Fibroblast of skin of right quadriceps (primary cell): Measurements from ENCODE around the gene R3HDM2.
"Not testable (repeated sequence)": the region's sequence is repeated elsewhere in the genome, so short reads cannot be mapped to it uniquely, and the experiment has no call there.

Source experiments
- DNase-seq: peaks from one replicate; pipeline ENCODE4 v3.0.0-alpha.2; 2013

R3HDM2 gene

DNA sequence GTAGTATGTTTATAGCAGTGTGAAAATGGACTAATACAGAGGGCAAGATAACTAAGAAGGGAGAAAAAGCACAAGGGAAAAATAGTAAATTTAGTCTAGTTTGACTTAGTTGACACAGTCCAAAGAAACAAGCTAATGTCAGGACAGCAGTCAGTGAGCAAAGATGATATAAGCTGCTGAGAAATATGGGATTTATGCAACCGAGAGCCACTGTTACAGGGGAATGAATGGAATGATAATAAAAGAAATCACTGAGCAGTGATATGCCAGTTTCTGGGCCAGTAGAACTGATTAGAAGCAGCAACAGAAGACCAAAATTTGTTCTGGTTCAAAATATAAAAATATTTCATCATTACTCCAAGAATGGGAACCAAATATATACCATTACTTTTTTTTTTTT, 60.1 kb downstream of the R3HDM2 start:
- DNase-seq = peak; percentile 41

DNA sequence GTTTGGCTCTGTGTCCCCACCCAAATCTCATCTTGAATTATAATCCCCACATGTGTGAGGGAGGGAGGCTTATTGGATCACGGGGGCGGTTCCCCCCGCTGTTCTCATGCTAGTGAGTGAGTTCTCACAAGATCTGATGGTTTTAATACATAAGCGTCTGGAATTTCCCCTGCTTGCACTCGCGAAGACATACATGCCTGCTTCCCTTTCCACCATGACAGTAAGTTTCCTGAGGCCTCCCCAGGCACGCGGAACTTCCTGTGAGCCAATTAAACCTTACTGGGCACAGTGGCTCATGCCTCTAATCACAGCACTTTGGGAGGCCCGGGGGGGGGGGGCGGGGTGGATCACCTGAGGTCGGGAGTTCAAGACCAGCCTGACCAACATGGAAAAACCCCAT, 60.8 kb downstream of the R3HDM2 start:
- DNase-seq = no peak

DNA sequence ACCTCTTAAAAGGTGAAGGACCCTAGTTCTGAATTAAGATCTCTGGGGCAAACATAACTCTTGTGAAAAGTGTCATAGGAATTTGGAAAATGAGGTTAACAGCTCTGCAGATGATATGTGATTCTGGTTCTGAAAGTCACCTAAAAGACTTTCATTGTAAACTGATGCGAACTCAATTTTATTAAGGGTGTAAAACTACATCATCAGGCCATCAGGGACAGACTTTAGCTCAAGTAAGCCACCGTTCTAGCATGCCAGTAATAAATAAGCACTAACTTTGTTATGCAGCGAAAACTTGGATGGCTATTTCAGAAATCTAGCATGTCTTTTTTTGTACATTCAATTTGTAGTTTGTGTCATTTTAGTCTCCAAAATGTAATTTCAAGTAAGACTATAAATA, 61.6 kb downstream of the R3HDM2 start:
- no peak for DNase-seq

DNA sequence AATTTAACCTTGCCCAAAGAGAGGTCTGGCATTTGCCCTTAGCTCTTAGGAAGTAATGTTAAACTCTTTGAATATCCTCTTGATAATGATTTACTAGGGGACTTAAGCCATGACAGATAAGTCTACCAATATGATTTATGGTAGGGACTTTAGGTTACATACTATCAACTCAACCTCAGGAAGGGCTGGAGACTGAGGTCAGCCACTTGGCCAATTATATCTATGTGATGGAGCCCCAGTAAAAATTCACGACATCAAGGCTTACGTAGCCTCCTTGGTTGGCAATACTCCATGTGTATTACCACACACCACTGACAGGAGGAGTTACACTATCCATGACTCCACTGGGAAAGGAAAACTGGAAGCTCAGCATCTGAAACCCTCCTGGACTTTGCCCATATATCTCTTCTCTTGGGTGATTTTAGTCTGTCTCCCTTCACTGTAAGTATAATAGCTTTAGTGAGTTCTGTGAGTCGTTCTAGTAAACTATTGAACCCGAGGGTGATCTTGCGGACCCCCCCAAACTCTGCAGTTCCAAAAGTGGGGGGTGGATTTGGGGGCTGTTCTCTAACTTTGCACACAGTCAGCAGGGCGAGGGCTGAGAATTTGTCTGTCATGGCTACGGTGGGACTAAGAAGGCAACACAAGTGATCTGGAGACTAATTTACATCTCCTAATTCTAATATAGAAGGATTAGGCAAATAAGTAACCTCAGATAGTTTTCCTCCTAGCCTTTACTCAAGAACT, 62.3 kb downstream of the R3HDM2 start:
- DNase-seq = no peak

DNA sequence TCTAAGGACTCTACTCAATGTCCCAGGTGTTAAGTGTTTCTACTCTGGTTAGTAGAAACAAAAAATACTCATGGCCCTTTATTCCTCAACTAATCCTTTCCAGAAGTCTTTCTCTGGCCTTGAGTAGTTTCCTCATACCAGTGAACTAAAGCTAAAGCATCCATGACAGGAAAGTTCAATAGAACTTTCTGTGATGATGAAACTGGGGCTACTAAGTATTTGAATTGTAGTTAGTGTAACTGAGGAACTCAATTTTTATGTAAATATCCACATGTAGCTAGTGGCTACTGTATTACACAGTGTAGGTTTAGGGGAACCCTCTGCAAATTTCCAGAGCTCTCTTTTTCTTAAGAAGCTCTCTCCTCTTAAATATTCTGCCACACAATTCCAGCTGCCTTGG, 63.7 kb downstream of the R3HDM2 start:
- DNase-seq = no peak

- DNase-seq = no peak
Measured at GRCh38 chr12:57366315-57366714, 64.5 kb downstream of the R3HDM2 start.

DNA sequence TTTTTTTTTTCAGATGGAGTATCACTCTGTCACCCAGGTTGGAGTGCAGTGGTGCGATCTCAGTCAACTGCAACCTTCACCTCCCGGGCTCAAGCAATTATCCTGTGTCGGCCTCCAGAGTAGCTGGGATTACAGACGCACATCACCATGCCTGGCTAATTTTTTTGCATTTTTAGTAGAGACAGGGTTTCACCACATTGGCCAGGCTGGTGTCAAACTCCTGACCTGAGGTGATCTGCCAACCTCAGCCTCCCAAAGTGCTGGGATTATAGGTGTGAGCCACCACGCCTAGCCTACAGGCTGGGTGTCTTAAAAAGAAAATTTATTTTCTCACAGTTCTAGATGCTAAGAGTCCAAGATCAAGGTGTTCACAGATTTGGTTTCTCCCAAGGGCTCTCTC, 66.7 kb downstream of the R3HDM2 start:
- not testable (repeated sequence) for DNase-seq

DNA sequence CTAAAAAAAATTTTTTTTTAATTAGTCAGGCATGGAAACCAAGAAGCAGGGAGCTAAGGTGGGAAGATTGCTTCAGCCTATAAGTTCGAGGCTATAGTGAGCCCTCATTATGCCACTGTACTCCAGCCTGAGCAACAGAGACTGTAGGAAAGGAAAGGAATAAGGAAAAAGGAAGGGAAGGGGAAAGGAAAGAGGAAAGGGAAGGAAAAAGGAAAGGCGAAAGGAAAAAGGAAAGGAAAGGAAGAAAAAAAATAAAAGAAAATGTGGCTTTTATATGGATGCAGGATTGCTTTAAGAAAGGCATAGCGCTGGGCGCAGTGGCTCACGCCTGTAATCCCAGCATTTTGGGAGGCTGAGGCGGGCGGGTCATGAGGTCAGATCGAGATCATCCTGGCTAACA, 70.4 kb downstream of the R3HDM2 start:
- DNase-seq = no peak

DNA sequence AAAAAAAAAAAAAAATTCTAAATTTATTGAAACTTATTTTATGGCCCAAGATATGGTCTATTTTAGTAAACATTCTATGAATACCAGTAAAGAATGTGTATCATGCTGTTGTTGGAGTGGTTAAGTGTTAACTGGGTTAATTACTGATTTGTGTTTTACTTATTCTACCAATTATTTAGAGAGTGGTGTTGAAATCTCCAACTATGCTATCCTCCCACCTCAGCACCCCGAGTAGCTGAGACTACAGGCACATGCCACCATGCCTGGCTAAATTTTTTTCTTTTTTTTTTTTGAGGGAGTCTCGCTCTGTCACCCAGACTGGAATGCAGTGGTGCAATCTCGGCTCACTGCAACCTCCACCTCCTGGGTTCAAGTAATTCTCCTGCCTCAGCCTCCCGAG, 72.2 kb downstream of the R3HDM2 start:
- DNase-seq = no peak

DNA sequence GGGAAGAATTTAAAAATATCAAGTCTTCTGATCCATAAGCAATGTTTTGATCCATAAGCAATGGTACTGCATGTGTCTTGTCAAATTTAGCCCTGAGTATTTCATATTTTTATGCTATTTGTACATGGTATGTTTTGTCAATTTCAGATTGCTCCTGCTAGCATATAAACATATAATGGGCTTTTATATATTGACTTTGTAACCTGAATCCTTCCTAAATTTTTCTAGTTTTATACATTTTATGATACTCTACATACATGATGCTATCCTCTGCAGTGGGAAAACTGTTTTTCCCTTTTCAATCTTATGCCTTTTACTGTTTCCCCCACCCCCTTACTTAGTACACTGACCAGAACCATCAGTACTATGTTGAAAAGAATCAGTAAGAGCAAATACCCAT, 75.1 kb downstream of the R3HDM2 start:
- DNase-seq = no peak

- DNase-seq = no peak
Measured at GRCh38 chr12:57352166-57352565, 78.7 kb downstream of the R3HDM2 start.

- no peak for DNase-seq
Measured at GRCh38 chr12:57347284-57347683, 83.6 kb downstream of the R3HDM2 start.

GRCh38 chr12:57343703-57344378, 87.0 kb downstream of the R3HDM2 start:
- DNase-seq = no peak

DNA sequence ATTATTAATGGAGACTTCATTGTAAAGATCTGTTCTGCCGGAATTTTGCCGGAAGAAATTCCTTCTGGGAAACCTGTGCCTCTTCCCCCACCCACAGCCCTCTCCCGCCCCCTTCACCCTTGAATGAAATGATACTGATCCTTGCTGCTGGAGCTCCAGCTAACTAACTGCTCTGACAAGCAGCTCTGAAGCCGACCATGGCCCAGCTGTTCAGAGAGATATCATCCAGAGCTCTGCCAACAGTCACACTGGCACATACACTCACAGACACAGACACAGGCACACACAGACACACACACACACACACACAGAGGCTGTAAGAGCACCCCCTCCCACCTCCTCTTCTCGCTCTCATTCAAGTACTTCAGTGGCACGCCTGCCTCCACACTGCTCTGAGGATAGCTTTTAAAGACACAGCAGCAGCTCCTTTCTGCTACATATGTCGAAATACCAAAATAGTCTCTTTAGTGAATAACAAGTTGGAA, 88.6 kb downstream of the R3HDM2 start:
- no peak for DNase-seq

GRCh38 chr12:57341275-57341990, 89.4 kb downstream of the R3HDM2 start:
- no peak for DNase-seq

GRCh38 chr12:57340104-57340503, 90.7 kb downstream of the R3HDM2 start:
- peak; percentile 64 for DNase-seq

DNA sequence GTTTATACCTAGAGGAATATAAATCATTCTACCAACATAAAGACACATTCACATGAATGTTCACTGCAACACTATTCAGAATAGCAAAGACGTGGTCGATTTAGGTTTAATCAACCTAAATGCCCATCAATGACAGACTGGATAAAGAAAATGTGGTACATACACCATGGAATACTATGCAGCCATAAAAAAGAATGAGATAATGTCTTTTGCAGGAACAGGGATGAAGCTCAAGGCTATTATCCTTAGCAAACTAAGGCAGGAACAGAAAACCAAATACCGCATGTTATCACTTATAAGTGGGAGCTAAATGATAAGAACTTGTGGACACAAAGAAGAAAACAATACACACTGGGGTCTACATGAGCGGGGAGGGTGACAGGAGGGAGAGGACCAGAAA, 94.5 kb downstream of the R3HDM2 start:
- DNase-seq = not testable (repeated sequence)

DNA sequence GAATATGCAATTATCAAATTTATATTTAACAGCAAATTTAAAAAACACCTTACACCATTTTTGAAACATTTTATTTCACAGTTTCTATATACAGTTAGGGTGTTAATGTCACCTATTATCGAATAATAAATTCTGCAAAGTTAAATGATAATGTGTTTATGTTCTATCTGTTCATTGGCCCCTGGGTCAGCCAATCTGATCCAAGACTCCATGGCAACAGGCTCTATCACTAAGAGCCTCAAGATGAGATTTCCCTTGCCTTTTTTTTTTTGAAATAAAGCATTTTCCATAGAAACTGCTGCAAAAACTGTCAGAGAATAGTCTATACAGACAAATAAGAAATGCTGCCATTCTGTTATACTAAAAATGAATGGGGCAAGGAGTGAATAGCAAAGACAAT, 96.6 kb downstream of the R3HDM2 start:
- DNase-seq = no peak

- peak; percentile 33 for DNase-seq
Measured at GRCh38 chr12:57332646-57333312, 98.1 kb downstream of the R3HDM2 start.

DNA sequence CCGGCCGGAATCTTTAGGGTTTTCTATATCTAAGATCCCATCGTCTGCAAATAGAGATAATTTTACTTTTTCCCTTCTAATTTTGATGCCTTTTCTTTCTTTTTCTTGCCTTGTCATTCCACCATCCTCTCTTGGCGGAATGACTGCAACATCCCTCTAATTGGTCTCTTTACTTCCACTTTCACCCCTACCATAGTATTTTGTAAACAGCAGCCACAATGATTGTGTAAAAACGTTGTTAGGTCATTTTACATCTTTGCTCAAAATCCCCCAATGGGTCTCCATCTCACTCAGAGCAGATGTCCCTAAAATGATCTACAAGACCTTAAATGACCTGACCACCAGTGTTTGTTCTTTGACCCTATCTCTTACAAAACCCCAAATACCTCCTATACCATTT, 99.9 kb downstream of the R3HDM2 start:
- DNase-seq = no peak

- DNase-seq = no peak
Measured at GRCh38 chr12:57329219-57329618, 101.6 kb downstream of the R3HDM2 start.

DNA sequence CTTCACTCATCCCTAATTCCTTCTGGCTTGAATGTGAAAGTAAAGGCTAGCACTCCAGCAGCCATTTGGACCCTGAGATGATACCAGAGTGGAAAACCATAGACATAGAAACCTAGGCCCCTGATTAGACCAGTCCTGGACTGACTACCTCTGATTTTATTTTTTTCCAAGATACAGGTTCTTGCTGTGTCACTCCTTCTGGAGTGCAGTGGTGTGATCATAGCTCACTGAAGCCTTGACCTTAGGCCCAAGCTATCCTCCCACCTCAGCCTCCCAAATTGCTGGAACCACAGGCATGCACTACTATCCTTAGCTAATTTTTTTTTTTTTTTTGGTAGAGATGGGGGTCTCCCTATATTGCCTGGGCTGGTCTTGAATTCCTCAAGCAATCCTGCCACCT, 105.4 kb downstream of the R3HDM2 start:
- no peak for DNase-seq

DNA sequence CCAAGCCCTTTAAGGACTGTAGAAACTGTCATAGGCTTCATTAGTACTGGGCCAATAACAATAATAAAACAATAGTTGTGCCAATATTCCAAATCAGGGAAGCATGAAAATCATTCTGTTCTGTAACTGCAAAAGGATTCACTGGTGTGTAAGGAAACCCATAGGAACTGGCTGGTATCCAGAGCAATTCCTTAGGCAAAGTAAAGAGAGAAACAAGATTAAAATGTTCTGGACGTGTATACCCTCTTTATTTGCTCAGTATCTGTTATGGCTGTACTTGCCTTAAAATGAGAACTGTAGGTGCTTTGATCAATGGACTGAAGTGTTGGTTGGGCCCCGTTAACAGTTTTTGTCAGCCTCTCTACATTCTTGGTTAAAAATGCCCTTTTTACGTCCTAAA, 107.4 kb downstream of the R3HDM2 start:
- no peak for DNase-seq
